K562 (cell line): Measurements from ENCODE around the gene ACAD8. TPM values are rescaled to one million over a fixed set of nuclear protein-coding genes. Genes with fewer than 3 reads are reported as not detected.

Source experiments
- ATAC-seq: fragments of 200-7000 bp; cut with Tn5 transposase; 3 replicates; pipeline ENCODE4 v1.9.1; 2020; ENCODE audit warnings: moderate library complexity
- BruUV-seq: library from RNA; stranded (reverse); fragments of 400-500 nt; replicated peaks from 2 replicates; lab custom pipeline; 2021; lab: Mats Ljungman, UMichigan
- CTCF ChIA-PET: fragments of 300-600 bp; formaldehyde crosslinking; extraction: SDS; loops from one replicate; lab custom pipeline; 2021; ENCODE audit warnings: low intra/inter-chr PET ratio; lab: Yijun Ruan, JAX
- POLR2A ChIA-PET: fragments of 300-600, 350-650 bp; sonication (Branson Sonifier 250); formaldehyde crosslinking; extraction: SDS; loops from one replicate; lab custom pipeline; 2021; ENCODE audit warnings: antibody characterized with exemption, inconsistent platforms; lab: Yijun Ruan, JAX
- DNase-seq, 4 experiments: peaks; one replicate each; pipeline versions ENCODE4 v3.0.0 to v3.0.0-alpha.2; 2011 to 2018; ENCODE audit warnings: low spot score in 3 of 4, mixed read lengths in 3 of 4; ENCODE audit errors: extremely low read depth in 1 of 4
- FAIRE-seq: peaks from 2 replicates; lab custom pipeline; 2011; peaks lifted over from hg19 to GRCh38; lab: Jason Lieb, UNC
- H2AFZ ChIP-seq: 2 replicates; pipeline ENCODE4 v1.6.0; 2011; ENCODE audit warnings: low read depth, low read length, control low read depth, inconsistent platforms
- H3K27ac ChIP-seq: fragments of 200-600 bp; 3 replicates; pipeline ENCODE4 v1.8.0; 2011; ENCODE audit warnings: low read depth, mild to moderate bottlenecking, control low read depth, inconsistent platforms, low read length, moderate library complexity, mixed read lengths; ENCODE audit errors: extremely low read depth
- H3K27me3 ChIP-seq, 2 experiments: fragments of 300-600 bp in 1 of 2; 2 replicates in 1 of 2; 3 replicates in 1 of 2; pipeline versions ENCODE4 v1.6.0 to v1.8.0; 2011; ENCODE audit warnings: inconsistent platforms in 2 of 2, low read length in 2 of 2, mild to moderate bottlenecking in 1 of 2, mixed read lengths in 1 of 2, moderate library complexity in 1 of 2; ENCODE audit not compliant: control insufficient read depth in 2 of 2, insufficient read depth in 2 of 2
- H3K36me3 ChIP-seq: fragments of 300-600 bp; 3 replicates; pipeline ENCODE4 v1.8.0; 2011; ENCODE audit warnings: mild to moderate bottlenecking, low read length, inconsistent platforms; ENCODE audit not compliant: control insufficient read depth, insufficient read depth
- H3K4me1 ChIP-seq, 2 experiments: fragments of 200-600 bp in 1 of 2; replicated peaks in 1 of 2; 2 replicates in 1 of 2; 3 replicates in 1 of 2; pipeline versions ENCODE4 v1.5.1 to v1.8.0; 2011; ENCODE audit warnings: inconsistent platforms in 2 of 2, low read length in 2 of 2, mild to moderate bottlenecking in 1 of 2, mixed read lengths in 1 of 2, moderate library complexity in 1 of 2; ENCODE audit not compliant: control insufficient read depth in 2 of 2, insufficient read depth in 2 of 2
- H3K4me2 ChIP-seq: 2 replicates; pipeline ENCODE4 v1.6.1; 2011; ENCODE audit warnings: low read length, control low read depth, inconsistent platforms, mixed read lengths; ENCODE audit not compliant: insufficient read depth
- H3K4me3 ChIP-seq: fragments of 200-600 bp; sonication (generic), shearing (Covaris generic); 2 replicates; pipeline ENCODE4 v1.5.1; 2016; ENCODE audit warnings: control low read depth, inconsistent platforms
- H3K79me2 ChIP-seq: fragments of 200-600 bp; 3 replicates; pipeline ENCODE4 v1.8.0; 2011; ENCODE audit warnings: low read length, inconsistent platforms; ENCODE audit not compliant: control insufficient read depth, insufficient read depth
- H3K9ac ChIP-seq, 2 experiments: 2 replicates each; pipeline versions ENCODE4 v1.6.0 to v1.6.1; 2011; ENCODE audit warnings: low read depth in 2 of 2, low read length in 2 of 2, control low read depth in 1 of 2, inconsistent platforms in 1 of 2, mild to moderate bottlenecking in 1 of 2, mixed read lengths in 1 of 2; ENCODE audit not compliant: insufficient read depth in 1 of 2
- H3K9me1 ChIP-seq: one replicate; pipeline ENCODE4 v1.6.0; 2011; ENCODE audit warnings: inconsistent platforms, mild to moderate bottlenecking, low read length, moderate library complexity; ENCODE audit not compliant: control insufficient read depth, insufficient read depth
- H3K9me3 ChIP-seq: replicated peaks from 2 replicates; pipeline ENCODE4 v1.5.1; 2011; ENCODE audit warnings: low read depth, low read length, inconsistent platforms; ENCODE audit not compliant: control insufficient read depth, insufficient read depth
- H4K20me1 ChIP-seq: replicated peaks from 2 replicates; pipeline ENCODE4 v1.6.1; 2011; ENCODE audit warnings: low read length, inconsistent platforms, mixed read lengths; ENCODE audit not compliant: control insufficient read depth, insufficient read depth
- COPS2 ChIP-seq: fragments of 450-650 bp; conservative IDR thresholded peaks from 2 replicates; pipeline ENCODE4 v1.6.1; 2016; ENCODE audit warnings: mild to moderate bottlenecking, moderate library complexity
- GABPB1 ChIP-seq: sonication (generic); formaldehyde crosslinking; IDR thresholded peaks from 2 replicates; pipeline ENCODE4 v1.8.0; 2022; ENCODE audit warnings: mild to moderate bottlenecking, missing genetic modification reagents
- MBD1 ChIP-seq: fragments of 250-450 bp; sonication (Bioruptor Pico); IDR thresholded peaks from 2 replicates; pipeline ENCODE4 v1.8.0; 2022; ENCODE audit warnings: inconsistent platforms
- MYBL2 ChIP-seq, 2 experiments: fragments of 450-650 bp in 1 of 2; sonication (generic) in 1 of 2; formaldehyde crosslinking in 1 of 2; IDR thresholded peaks; 2 replicates each; pipeline versions ENCODE4 v1.6.1 to v1.8.1; 2017 to 2022; ENCODE audit warnings: borderline replicate concordance in 1 of 2, inconsistent platforms in 1 of 2, low read depth in 1 of 2, mild to moderate bottlenecking in 1 of 2, missing genetic modification reagents in 1 of 2, moderate library complexity in 1 of 2
- NFXL1 ChIP-seq: fragments of 450-650 bp; formaldehyde crosslinking; IDR thresholded peaks from 2 replicates; pipeline ENCODE4 v1.4.0; 2021; ENCODE audit warnings: mild to moderate bottlenecking
- RBFOX2 ChIP-seq: fragments of 200-400 bp; formaldehyde crosslinking; IDR thresholded peaks from 2 replicates; pipeline ENCODE4 v1.6.1; 2017; ENCODE audit warnings: low read depth, mild to moderate bottlenecking, low read length, moderate library complexity
- SP1 ChIP-seq: sonication (generic); formaldehyde crosslinking; IDR thresholded peaks from 2 replicates; pipeline ENCODE4 v1.8.1; 2022; ENCODE audit warnings: mild to moderate bottlenecking, missing genetic modification reagents
- ZBTB8A ChIP-seq: fragments of 450-650 bp; IDR thresholded peaks from 2 replicates; pipeline ENCODE4 v1.6.1; 2018; ENCODE audit warnings: mild to moderate bottlenecking, moderate library complexity; ENCODE audit not compliant: partially characterized antibody
- ZNF436 ChIP-seq: fragments of 250-450, 450-650 bp; sonication (Bioruptor Pico); formaldehyde crosslinking; IDR thresholded peaks from 2 replicates; pipeline ENCODE4 v1.7.0; 2020; ENCODE audit warnings: mild to moderate bottlenecking
- WGBS: fragments of 100-300 bp; shearing (Covaris generic); methylation state at CpG from one replicate; pipeline ENCODE4 v1.1.6; 2016; ENCODE audit warnings: low coverage, mixed read lengths; ENCODE audit not compliant: insufficient coverage; ENCODE audit errors: missing lambda C conversion rate; 5-methylcytosine and 5-hydroxymethylcytosine counted together
- in situ Hi-C: fragments of 300-500 bp; cut with MboI; formaldehyde crosslinking; loops from 4 replicates; pipeline ENCODE4 v1.15.0; 2018; ENCODE audit warnings: inconsistent platforms, mixed read lengths
- intact Hi-C: fragments of 100-400 bp; cut with micrococcal nuclease; formaldehyde crosslinking; loops from 2 replicates; pipeline ENCODE4 v1.14.2; 2022
- polyA plus RNA-seq, 8 experiments: library from polyadenylated mRNA; depleted of rRNA in 4 of 8; stranded (reverse) in 5 of 8; unstranded in 3 of 8; fragments of >200 nt; fragmentation: Nextera tagmentation in 2 of 8; fragmentation: Illumina TruSeq in 1 of 8; extraction: Ambion mirVana in 2 of 8; extraction: Trizol in 1 of 8; gene quantifications; 2 replicates each; pipeline versions ENCODE4 v1.2.1 to v1.2.3, GENCODE V29; 2011 to 2014; ENCODE audit warnings: inconsistent platforms in 1 of 8, missing spikeins in 1 of 8
- total RNA-seq, 7 experiments: library from RNA; depleted of rRNA in 6 of 7; stranded (reverse); fragments of >200 nt in 6 of 7; fragmentation: Illumina TruSeq in 2 of 7; extraction: Trizol in 2 of 7; gene quantifications; 2 replicates each; pipeline versions ENCODE4 v1.2.1 to v1.2.3, GENCODE V29; 2011 to 2021; ENCODE audit warnings: low replicate concordance in 1 of 7

Gene ACAD8
- total and polyA plus RNA-seq, 9 of the 15 experiments (the other 6 are each of a cell fraction or from before 2014, with no cell fraction given), result 6.5 to 34.1 (median 20.1) TPM

- BruUV-seq, result no TSS peak
- H3K9me3 ChIP-seq, result no peaks in the 10 kb centered on the region
- POLR2A ChIA-PET, result interaction anchor here (0.6 to 1.2 kb wide), 2 partner anchors 25 to 126 kb away, joined by 4 read pairs; partner anchors contain the start of gene ACAD8
- H3K36me3 ChIP-seq, result peaks cover 30% of the 10 kb centered on the region; the same call in 2 of the 3 replicates
- no peak overlapping the region for H3K27ac ChIP-seq
- H4K20me1 ChIP-seq, result peaks cover 3% of the 10 kb centered on the region; the same call in 1 of the 2 replicates
- H3K4me3 ChIP-seq, result no peak overlapping the region
- CTCF ChIA-PET, result no interaction called here
- peaks cover 5% of the 10 kb centered on the region for H3K9me1 ChIP-seq
- TF ChIP-seq ZNF436 (CRISPR knock-in tag) (no peak), MBD1 (no peak), ZBTB8A (no peak), NFXL1 (CRISPR knock-in tag) (no peak), COPS2 (no peak), GABPB1 (no peak), RBFOX2 (no peak), MYBL2 (IDR thresholded peaks at IDR 0.05; ENCODE audit: low read depth) (no peak), MYBL2 (CRISPR knock-in tag; IDR thresholded peaks at IDR 0.05; ENCODE audit: borderline replicate concordance) (no peak), SP1 (no peak)
- intact Hi-C loops (no loop called here), in situ Hi-C loops (no loop called here)
- H3K4me2 ChIP-seq, result no peak overlapping the region
- 75% methylated on average over 6 of the region's 6 CpGs for WGBS
- FAIRE-seq (no peak), ATAC-seq (no peak), DNase-seq (no peak)
- H3K9ac ChIP-seq, result no peak overlapping the region
- H3K4me1 ChIP-seq, result peaks cover 29 to 47% of the 10 kb centered on the region in 2 experiments; a peak in 4 of 5 replicates
- H2AFZ ChIP-seq, result no peak overlapping the region
- no peaks in the 10 kb centered on the region for H3K27me3 ChIP-seq
- peaks cover 88% of the 10 kb centered on the region for H3K79me2 ChIP-seq
These were observed 24.7 kb upstream of the ACAD8 start for GRCh38 chr11:134228625-134229024.
